ENCODE results near the gene THY1. TPM values are rescaled to one million over a fixed set of nuclear protein-coding genes. Genes with fewer than 3 reads are reported as not detected.
A peak's percentile ranks its signal among the peaks of the same experiment; 100 is the strongest.

Gene THY1
- total RNA-seq, 1 donor from 2014 or later, result 19.0 TPM

DNA sequence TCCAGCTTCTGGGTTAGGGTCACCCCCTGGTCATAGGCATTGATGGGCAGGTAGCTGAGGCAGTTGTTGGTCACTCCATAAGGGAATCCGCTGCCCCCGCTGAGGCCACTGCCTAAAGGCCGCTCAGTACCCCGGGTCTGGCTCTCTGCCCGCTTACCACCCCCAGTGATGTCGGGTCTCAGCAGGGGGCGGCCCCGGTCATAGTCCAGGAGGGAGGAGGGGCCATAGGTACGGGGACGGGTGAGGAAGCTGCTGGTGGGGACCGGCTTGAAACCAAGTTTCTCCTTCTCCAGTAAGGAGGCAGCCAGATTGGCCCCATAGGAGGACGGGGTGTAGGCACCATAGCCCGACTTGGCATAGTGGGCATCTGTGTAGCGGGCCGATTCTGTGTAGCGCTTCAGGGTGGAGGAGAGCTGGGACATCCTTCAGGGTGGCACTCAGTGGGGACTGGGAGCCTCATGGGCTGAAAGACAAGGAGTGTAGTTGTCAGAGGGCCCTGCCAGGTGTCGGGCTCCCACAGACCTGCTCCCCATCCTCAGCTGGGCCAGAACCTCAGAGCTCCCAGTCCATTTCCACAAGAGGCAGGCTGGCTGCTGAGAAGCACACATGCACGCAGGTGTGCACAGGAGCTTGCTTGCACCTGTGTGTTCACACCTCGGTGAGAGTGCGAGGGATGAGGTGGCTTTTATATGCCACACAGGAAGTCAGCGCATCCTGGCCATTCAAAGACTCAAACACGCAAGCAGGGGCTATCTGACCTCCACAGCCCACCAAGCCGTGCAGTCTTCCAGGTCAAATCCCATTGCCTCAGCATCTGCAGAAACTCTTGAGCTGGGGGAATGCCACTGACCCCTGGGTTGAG is 49.7 kb downstream of the THY1 start:
- Mint-ChIP-seq H3K4me3 (no peak overlapping the region), H3K9me3 (no peaks in the 10 kb centered on the region), H3K27me3 (peaks cover 4% of the 10 kb centered on the region), H3K27ac (no peak overlapping the region), H3K36me3 (no peaks in the 10 kb centered on the region), H3K4me1 (ENCODE audit: unreplicated experiment) (peaks cover 49% of the 10 kb centered on the region)
- TF ChIP-seq, protein P1, sequence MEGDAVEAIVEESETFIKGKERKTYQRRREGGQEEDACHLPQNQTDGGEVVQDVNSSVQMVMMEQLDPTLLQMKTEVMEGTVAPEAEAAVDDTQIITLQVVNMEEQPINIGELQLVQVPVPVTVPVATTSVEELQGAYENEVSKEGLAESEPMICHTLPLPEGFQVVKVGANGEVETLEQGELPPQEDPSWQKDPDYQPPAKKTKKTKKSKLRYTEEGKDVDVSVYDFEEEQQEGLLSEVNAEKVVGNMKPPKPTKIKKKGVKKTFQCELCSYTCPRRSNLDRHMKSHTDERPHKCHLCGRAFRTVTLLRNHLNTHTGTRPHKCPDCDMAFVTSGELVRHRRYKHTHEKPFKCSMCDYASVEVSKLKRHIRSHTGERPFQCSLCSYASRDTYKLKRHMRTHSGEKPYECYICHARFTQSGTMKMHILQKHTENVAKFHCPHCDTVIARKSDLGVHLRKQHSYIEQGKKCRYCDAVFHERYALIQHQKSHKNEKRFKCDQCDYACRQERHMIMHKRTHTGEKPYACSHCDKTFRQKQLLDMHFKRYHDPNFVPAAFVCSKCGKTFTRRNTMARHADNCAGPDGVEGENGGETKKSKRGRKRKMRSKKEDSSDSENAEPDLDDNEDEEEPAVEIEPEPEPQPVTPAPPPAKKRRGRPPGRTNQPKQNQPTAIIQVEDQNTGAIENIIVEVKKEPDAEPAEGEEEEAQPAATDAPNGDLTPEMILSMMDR (conservative IDR thresholded peaks at IDR 0.05), result no peak
- no peak for DNase-seq (ENCODE audit: extremely low spot score, unreplicated experiment)

DNA sequence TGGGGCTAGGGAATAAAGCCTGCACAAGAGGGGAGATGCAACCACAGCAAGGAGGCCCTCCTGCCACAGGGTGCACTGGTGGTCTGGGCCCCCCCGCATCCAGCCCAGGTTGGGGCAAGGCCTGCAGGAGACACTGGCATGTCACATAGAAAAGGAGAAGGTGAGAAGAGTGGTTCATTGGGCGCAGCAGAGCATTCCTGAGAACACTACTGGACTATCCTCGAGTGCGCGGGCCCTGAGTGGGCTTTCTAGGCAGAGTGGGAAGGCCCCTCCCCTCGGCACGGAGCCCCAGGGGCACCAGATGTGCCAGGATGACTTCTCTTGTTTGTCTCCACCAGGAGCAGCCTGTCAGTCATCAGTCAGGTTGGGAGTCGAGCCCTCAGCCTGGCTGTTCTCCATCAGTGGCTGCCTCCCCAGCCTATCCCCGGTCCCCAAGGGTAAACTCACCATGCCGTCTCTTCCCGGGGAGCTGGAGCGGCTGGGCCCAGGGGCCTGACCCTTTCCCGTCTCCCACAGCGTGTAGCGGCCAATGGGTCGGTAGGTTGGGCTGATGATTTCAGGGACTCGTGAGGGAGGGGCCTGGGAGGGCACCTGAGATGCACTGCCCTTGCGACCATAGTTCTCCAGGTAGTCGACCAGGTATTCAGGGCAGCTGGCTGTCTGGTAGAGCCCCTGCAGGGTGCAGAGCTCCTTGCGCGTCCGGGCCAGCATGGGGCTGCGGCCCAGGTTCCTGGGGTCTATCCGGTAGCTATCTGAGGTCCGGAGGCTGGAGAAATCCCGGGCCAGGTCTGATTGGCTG is 50.5 kb downstream of the THY1 start:
- no peak overlapping the region for H3K27ac Mint-ChIP-seq
- no peaks in the 10 kb centered on the region for H3K36me3 Mint-ChIP-seq
- H3K4me3 Mint-ChIP-seq, result no peak overlapping the region
- peaks cover 57% of the 10 kb centered on the region for H3K4me1 Mint-ChIP-seq (ENCODE audit: unreplicated experiment)
- no peak for DNase-seq (ENCODE audit: extremely low spot score, unreplicated experiment)
- no peaks in the 10 kb centered on the region for H3K9me3 Mint-ChIP-seq
- H3K27me3 Mint-ChIP-seq, result peaks cover 4% of the 10 kb centered on the region
- TF ChIP-seq, protein P1 (conservative IDR thresholded peaks at IDR 0.05), result no peak

DNA sequence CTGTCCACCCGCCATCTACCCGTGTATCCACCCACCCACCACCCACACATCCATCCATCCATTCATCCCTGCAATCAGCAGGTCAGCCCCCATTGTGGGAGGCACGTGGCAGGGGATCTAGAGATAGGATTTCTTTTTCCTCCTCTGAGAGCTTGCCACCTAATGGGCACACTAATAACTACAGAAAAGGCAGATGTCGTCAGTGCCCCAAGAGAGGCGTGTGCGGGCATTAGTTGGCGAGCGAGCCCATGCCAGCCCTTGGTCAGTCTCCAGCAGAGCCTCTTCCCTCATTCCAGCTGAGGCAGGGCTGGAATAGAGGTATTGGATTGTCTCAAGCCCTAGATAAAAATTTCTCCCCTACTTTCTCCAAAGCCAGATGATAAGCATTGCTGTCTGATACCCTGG is 51.2 kb downstream of the THY1 start:
- Mint-ChIP-seq H3K4me3 (peak overlapping the region; percentile 47), H3K4me1 (ENCODE audit: unreplicated experiment) (peaks cover 62% of the 10 kb centered on the region), H3K27me3 (peaks cover 4% of the 10 kb centered on the region), H3K9me3 (no peaks in the 10 kb centered on the region), H3K36me3 (no peaks in the 10 kb centered on the region), H3K27ac (no peak overlapping the region)
- no peak for DNase-seq (ENCODE audit: extremely low spot score, unreplicated experiment)
- TF ChIP-seq, protein P1 (conservative IDR thresholded peaks at IDR 0.05), result no peak

DNA sequence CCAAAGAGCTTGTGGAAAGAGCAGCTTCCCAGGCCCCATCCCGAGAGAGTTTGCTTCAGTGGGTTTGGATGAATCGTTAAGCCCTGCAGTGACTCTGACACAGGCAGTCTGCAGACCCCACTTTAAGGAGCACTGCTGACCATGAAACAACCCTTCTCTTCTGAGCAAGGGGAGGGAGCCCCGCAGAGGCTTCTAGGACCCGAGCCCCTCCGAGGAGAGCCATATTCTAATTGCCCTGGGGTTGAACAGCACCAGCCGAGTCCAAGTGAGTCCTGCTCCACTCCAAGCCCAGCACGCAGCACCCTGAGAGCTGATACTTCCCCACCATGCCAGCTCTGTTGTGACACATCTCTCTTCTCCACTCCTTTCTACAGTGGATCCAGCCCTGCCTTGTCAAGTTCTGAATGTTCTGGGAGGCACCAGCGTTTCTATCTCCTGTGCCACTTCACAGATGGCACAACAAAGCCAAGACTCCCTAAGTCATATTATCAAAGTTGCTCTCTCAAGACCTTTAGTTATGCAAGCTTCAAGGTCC is 51.8 kb downstream of the THY1 start:
- peaks cover 10% of the 10 kb centered on the region for H3K27me3 Mint-ChIP-seq
- DNase-seq (ENCODE audit: extremely low spot score, unreplicated experiment), result no peak
- no peaks in the 10 kb centered on the region for H3K9me3 Mint-ChIP-seq
- TF ChIP-seq, protein P1 (conservative IDR thresholded peaks at IDR 0.05), result no peak
- H3K36me3 Mint-ChIP-seq, result no peaks in the 10 kb centered on the region
- peaks cover 58% of the 10 kb centered on the region for H3K4me1 Mint-ChIP-seq (ENCODE audit: unreplicated experiment)
- no peak overlapping the region for H3K27ac Mint-ChIP-seq
- no peak overlapping the region for H3K4me3 Mint-ChIP-seq

DNA sequence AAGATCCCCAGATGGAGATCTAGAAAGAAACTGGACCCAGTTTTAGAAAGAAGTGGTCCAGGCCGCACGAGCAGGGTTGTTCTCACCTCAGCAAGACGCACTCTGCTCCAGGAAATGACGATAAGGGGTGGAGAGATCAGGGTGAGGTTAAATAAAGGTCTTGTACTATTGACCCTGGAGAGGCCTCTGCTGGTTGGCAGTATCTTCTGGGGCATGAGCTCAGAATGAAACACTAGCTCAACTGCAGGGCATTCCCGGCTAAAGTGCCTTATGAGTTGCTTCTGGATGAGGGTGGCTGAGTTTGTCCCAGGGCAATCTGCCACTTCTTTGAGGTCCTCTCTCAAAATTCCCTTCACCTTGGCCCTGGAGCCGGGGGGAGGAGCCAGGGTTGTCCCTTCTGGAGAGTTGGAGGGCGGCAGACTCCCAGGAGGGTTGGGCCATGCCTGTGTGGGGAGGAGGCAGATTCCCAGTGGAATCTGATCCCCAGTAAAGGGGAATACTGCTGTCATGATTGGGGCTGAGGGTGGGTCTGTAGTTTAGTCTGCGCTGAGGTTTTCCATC is 52.4 kb downstream of the THY1 start:
- TF ChIP-seq, protein P1 (conservative IDR thresholded peaks at IDR 0.05), result no peak
- Mint-ChIP-seq H3K9me3 (no peaks in the 10 kb centered on the region), H3K4me1 (ENCODE audit: unreplicated experiment) (peaks cover 53% of the 10 kb centered on the region), H3K27ac (peak overlapping the region; percentile 56), H3K36me3 (no peaks in the 10 kb centered on the region), H3K4me3 (peak overlapping the region; percentile 22), H3K27me3 (peaks cover 12% of the 10 kb centered on the region)
- no peak for DNase-seq (ENCODE audit: extremely low spot score, unreplicated experiment)
